ENCODE data around the gene FBXL3. TPM values are rescaled to one million over a fixed set of nuclear protein-coding genes. Genes with fewer than 3 reads are reported as not detected.

FBXL3 gene
- total RNA-seq, 2 experiments from 2014 or later, result 33.6 to 35.4 TPM

- no peak overlapping the region for H3K27ac Mint-ChIP-seq
- no peaks in the 10 kb centered on the region for H3K36me3 Mint-ChIP-seq
- DNase-seq, result no peak
- no peak overlapping the region for H3K4me3 Mint-ChIP-seq
- no peaks in the 10 kb centered on the region for H3K4me1 Mint-ChIP-seq
- no peaks in the 10 kb centered on the region for H3K27me3 Mint-ChIP-seq
- peaks cover 14% of the 10 kb centered on the region for H3K9me3 Mint-ChIP-seq
Observed at GRCh38 chr13:76955661-76956060, 71.3 kb downstream of the FBXL3 start.

Other genes with a start within 250 kb of the FBXL3 start
- gene KCTD12, start 140.8 kb downstream of the FBXL3 start, total RNA-seq, result 10 to 100 TPM; 18.5 to 19.4 TPM
- not detected for gene ACOD1, start 78.6 kb downstream of the FBXL3 start, total RNA-seq
- 10 to 100 TPM; 10.5 to 12.7 TPM for gene CLN5, start 35.1 kb downstream of the FBXL3 start, total RNA-seq